C4-2B (cell line): Measurements from ENCODE around the gene PITX2.

Source experiments
- ZFX ChIP-seq: fragments of 450-650 bp; IDR thresholded peaks from 2 replicates; pipeline ENCODE4 v1.6.1; 2017
- TF ChIP-seq, protein P1 (sequence below): fragments of 450-650 bp; conservative IDR thresholded peaks from 2 replicates; pipeline ENCODE4 v1.5.1; 2017; ENCODE audit warnings: mild to moderate bottlenecking

GRCh38 chr4:110623718-110624397, 981 bp upstream of the PITX2 start:
- TF ChIP-seq, protein P1, sequence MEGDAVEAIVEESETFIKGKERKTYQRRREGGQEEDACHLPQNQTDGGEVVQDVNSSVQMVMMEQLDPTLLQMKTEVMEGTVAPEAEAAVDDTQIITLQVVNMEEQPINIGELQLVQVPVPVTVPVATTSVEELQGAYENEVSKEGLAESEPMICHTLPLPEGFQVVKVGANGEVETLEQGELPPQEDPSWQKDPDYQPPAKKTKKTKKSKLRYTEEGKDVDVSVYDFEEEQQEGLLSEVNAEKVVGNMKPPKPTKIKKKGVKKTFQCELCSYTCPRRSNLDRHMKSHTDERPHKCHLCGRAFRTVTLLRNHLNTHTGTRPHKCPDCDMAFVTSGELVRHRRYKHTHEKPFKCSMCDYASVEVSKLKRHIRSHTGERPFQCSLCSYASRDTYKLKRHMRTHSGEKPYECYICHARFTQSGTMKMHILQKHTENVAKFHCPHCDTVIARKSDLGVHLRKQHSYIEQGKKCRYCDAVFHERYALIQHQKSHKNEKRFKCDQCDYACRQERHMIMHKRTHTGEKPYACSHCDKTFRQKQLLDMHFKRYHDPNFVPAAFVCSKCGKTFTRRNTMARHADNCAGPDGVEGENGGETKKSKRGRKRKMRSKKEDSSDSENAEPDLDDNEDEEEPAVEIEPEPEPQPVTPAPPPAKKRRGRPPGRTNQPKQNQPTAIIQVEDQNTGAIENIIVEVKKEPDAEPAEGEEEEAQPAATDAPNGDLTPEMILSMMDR, result no peak
- TF ChIP-seq ZFX, result no peak
